IMR-90 (cell line): ENCODE results near the gene FMR1.

ENCODE experiments used
- CEBPB ChIP-seq: IDR thresholded peaks from 2 replicates; pipeline ENCODE4 v1.6.1; 2012; ENCODE audit warnings: low read depth, low read length, improper control_type of control experiment
- CTCF ChIP-seq: conservative IDR thresholded peaks from 2 replicates; pipeline ENCODE4 v1.5.1; 2012; ENCODE audit warnings: mild to moderate bottlenecking, low read depth, low read length, improper control_type of control experiment
- FOS ChIP-seq: fragments of 150-350 bp; IDR thresholded peaks from 2 replicates; pipeline ENCODE4 v1.6.1; 2016; ENCODE audit warnings: low read depth, low read length
- MAFK ChIP-seq: IDR thresholded peaks from 2 replicates; pipeline ENCODE4 v1.6.1; 2012; ENCODE audit warnings: low read depth, low read length, improper control_type of control experiment
- MAZ ChIP-seq: IDR thresholded peaks from 2 replicates; pipeline ENCODE4 v1.6.1; 2012; ENCODE audit warnings: low read depth, mild to moderate bottlenecking, low read length, improper control_type of control experiment, moderate library complexity, borderline replicate concordance
- MXI1 ChIP-seq: IDR thresholded peaks from 2 replicates; pipeline ENCODE4 v1.6.1; 2012; ENCODE audit warnings: low read depth, mild to moderate bottlenecking, low read length, moderate library complexity, borderline replicate concordance
- POLR2A ChIP-seq: IDR thresholded peaks from 2 replicates; pipeline ENCODE4 v1.6.1; 2012; ENCODE audit warnings: mild to moderate bottlenecking, low read depth, low read length
- RAD21 ChIP-seq: IDR thresholded peaks from 2 replicates; pipeline ENCODE4 v1.6.1; 2012; ENCODE audit warnings: low read length, improper control_type of control experiment
- RCOR1 ChIP-seq: IDR thresholded peaks from 2 replicates; pipeline ENCODE4 v1.6.1; 2012; ENCODE audit warnings: mild to moderate bottlenecking, low read length, improper control_type of control experiment; ENCODE audit not compliant: insufficient replicate concordance
- RFX5 ChIP-seq: IDR thresholded peaks from 2 replicates; pipeline ENCODE4 v1.8.0; 2012; ENCODE audit warnings: low read depth, mild to moderate bottlenecking, low read length, moderate library complexity
- SMC3 ChIP-seq: fragments of 150-350 bp; IDR thresholded peaks from 2 replicates; pipeline ENCODE4 v1.6.1; 2016; ENCODE audit warnings: low read depth, mild to moderate bottlenecking, antibody characterized with exemption, low read length, moderate library complexity
- TF ChIP-seq, protein P1 (sequence below): fragments of 150-350 bp; IDR thresholded peaks from 2 replicates; pipeline ENCODE4 v1.6.1; 2017; ENCODE audit warnings: mild to moderate bottlenecking, antibody characterized with exemption, low read length, low read depth
- TF ChIP-seq, protein P2 (sequence below): fragments of 150-350 bp; IDR thresholded peaks from 2 replicates; pipeline ENCODE4 v1.6.1; 2016; ENCODE audit warnings: low read depth, mild to moderate bottlenecking, low read length, moderate library complexity, borderline replicate concordance

- TF ChIP-seq CTCF (no peak), RCOR1 (no peak), MXI1 (no peak), MAZ (no peak), MAFK (no peak), CEBPB (no peak), POLR2A (no peak), RAD21 (no peak), SMC3 (no peak), FOS (no peak), RFX5 (no peak)
- TF ChIP-seq, protein P1, sequence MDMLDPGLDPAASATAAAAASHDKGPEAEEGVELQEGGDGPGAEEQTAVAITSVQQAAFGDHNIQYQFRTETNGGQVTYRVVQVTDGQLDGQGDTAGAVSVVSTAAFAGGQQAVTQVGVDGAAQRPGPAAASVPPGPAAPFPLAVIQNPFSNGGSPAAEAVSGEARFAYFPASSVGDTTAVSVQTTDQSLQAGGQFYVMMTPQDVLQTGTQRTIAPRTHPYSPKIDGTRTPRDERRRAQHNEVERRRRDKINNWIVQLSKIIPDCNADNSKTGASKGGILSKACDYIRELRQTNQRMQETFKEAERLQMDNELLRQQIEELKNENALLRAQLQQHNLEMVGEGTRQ: no peak
- TF ChIP-seq, protein P2, sequence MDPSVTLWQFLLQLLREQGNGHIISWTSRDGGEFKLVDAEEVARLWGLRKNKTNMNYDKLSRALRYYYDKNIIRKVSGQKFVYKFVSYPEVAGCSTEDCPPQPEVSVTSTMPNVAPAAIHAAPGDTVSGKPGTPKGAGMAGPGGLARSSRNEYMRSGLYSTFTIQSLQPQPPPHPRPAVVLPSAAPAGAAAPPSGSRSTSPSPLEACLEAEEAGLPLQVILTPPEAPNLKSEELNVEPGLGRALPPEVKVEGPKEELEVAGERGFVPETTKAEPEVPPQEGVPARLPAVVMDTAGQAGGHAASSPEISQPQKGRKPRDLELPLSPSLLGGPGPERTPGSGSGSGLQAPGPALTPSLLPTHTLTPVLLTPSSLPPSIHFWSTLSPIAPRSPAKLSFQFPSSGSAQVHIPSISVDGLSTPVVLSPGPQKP: no peak
These were observed 2.9 kb downstream of the FMR1 start for GRCh38 chrX:147914591-147914990.
